GM19438 (cell line): ENCODE results near the gene IPO9.
"Not testable (repeated sequence)": the region's sequence is repeated elsewhere in the genome, so short reads cannot be mapped to it uniquely, and the experiment has no call there.

Experiments
- ATAC-seq: cut with Tn5 transposase; IDR thresholded peaks from one replicate; pipeline ENCODE4 v1.9.1; 2021; ENCODE audit warnings: low read depth; ENCODE audit not compliant: unreplicated experiment

Gene IPO9

DNA sequence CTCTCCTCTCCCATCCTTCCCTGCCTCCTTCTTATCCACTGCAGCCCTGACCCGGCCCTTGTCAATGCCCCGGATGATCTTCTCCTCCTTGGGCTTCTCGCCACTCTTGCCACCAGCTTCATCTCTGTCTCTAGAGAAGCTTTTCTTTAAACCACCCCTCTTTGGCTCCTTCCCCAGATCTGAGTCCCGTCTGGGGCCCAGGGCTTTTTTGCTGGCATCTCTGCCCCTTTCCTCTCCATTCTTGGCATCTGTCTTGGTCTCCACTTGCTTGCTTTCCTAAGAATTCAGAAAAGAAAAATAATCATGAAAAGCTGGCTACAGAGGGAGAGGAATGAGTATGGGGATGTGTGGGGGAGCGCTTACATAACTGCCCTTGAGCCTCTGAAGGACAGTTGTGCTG lies 71.5 kb downstream of the IPO9 start:
- ATAC-seq: no peak

DNA sequence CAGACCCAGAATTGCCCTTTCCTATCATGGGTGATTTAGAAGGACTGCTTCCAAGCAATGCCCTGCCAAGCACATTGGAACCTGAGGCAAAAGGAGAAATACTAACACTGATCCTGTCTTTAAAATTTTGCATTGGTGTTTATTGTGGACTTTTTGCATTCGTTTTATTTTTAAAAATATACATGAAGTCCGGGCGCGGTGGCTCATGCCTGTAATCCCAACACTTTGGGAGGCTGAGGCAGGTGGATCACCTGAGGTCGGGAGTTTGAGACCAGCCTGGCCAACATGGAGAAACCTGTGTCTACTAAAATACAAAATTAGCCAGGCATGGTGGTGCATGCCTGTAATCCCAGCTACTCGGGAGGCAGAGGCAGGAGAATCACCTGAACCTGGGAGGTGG lies 72.1 kb downstream of the IPO9 start:
- ATAC-seq: not testable (repeated sequence)

DNA sequence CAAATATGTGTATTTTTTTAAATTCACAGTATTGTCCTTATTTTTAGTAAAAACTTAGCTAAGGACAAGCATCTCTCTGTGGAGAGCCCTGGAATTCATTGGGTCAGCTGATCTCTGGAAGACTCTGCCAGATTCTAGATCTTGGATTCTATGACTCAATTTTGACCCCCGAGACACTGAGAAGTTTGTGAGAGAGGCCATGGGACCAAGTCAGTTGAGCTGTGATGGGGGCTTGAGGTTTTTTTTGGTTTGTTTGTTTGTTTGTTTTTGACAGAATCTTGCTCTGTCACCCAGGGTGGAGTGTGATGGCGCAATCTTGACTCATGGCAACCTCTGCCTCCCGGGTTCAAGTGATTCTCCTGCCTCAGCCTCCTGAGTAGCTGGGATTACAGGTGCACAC lies 73.2 kb downstream of the IPO9 start:
- no peak for ATAC-seq

DNA sequence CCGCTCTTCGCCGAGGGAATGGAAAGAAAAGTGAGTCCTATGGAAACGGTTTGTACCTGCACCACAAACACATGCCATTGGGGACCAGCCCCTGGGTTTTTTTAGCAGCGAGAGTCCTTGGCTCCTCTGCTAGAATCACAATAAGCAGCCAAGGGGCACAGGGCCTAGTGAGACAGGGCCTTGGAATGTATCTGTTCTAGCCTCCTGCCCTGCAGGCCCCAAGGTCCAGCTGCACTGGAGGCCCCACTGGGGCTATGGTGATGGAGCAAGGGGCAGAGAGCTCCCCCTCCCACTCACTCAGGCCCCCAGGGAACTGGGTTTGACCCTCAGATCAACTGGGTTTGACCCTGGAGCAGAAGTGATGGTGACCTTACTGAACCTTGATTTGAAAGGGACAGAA lies 74.2 kb downstream of the IPO9 start:
- no peak for ATAC-seq

DNA sequence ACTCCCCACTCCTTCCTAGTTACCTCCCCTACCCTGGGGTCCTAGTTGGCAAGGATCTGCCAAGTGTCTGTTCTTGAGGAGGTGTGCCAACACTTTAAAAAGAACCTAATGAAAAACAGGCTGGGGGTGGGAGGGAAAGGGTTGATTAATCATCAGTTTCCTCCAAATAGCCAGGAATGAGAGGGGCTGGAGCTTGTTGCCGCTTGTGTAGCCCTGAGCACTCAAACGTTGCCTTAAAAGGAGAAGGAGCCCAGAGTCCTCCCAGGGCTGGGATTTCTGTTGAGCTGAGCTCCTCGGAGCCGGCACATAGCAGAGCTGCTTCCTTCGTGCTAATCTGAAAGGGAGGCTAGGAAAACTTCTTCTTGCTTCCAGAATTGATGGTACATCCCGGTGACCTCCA lies 75.6 kb downstream of the IPO9 start:
- no peak for ATAC-seq

DNA sequence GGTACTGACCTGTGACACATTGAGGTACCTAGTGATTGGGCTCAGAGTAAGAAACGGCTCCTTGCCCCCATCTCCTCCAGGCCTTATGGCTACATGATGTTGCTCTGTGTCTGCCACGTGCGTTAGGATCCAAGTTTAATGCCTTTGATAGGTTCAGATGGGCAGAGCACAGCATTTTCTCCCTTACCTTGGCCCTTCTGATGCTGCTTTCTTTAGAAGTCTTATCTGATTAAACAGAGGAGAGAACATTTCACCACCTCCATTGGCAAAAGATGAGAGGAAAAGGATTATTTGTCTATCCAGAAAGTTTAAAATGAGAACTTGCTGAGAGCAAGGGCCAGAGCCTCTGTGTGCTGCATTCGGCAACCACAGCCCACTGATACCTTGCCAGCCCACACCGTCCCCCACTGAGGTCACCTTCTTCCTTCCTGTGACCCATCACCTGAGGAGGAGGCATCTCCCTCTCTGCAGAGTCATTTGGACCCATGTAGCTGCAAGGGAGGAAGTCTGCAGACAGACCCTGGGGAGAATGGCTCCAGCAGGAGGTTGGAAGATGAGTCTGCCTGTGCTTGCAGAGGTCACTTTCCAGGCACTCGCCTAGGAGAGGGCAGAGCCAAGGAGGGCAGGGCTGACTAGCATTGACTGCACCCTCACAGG lies 76.4 kb downstream of the IPO9 start:
- ATAC-seq: no peak

DNA sequence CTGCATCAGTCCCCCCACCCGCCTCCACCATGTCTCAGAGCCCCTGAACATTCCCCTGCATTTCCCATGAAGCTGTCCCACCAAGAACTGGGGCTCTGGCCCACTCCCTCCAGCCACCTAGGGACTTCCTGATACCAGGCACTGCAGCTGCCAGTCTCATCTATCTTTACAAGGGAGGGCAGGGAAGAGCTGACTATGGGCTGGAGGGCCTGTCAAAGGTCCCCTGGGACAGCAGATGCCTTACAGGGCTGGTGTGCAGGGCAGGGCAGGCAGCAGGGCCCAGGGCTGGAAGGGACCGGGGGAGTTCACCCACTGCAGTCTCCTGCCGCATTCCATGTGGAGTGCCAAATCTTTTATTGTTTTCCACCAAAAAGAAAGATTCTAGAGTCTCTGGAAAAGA lies 77.4 kb downstream of the IPO9 start:
- no peak for ATAC-seq

DNA sequence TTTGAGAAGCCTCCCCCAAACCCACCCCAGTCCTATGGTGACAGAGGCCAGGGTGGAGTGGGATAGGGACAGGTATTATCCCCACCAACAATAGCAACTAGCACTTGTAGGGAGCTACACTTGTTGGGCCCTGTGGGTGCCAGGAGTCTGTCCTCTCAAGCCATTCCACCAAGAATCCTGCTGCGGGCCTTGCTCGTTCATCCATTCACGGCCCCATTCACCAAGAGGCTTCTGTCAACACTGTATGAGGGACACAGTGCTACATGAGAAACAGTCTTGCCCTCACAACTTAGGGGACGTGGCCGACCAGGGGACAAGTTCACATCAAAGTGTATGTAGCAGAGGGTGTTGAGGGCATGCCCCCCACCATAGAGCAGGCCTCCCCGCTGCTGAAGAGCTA lies 78.7 kb downstream of the IPO9 start:
- ATAC-seq: no peak

DNA sequence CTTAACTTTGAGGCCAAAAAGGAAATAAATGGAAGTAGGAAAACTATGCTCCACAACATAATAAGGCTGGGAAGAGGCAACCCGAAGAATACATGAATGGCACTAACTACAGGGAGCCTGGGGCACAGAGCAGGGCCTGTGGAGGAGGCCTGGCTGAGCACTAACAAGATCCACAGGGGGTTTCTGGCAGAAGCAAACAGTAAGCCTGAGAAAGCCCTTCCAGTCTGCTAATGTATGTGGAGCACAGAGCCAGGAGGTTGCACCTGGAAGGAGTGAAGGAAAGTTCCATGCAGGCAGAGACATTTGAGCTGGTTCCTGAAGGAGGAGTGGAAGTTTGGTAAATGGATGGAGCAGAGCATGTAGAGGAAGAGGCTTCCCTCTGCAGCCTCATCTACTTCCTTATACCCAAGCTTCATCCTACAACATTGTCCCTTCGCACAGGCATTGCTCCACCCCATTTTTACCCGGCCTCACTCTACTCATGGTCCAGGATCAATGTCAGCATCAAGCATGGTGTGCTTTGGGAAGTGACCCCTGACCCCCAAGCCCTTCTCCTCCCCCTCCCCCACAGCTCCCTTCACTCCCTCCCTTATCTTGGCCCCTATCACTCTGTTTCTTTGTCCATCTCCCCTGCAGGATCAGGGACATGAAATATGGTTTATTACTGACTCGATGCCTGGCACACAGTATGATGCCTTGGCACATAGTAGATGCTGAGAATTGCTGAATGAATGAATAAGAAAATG lies 83.0 kb downstream of the IPO9 start:
- no peak for ATAC-seq

DNA sequence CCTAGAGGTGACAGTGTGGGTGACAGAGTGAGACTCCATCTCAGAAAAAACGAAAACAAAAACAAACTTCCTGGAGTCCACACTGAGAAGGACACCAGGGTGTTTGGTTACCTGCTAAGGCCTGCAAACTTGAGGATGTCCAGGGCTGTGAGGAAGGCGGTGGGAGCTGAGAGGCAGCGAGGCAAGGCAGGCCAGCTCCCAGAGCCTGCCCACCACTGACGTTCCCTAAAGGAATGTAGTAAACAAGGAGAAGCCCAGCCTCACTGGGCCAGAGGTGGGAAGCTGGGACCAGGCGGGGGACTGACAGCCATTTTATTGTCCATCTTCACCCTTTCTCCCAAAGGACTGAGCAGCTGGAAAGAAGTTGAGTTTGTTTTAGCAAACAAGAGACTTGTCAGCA lies 83.9 kb downstream of the IPO9 start:
- no peak for ATAC-seq

DNA sequence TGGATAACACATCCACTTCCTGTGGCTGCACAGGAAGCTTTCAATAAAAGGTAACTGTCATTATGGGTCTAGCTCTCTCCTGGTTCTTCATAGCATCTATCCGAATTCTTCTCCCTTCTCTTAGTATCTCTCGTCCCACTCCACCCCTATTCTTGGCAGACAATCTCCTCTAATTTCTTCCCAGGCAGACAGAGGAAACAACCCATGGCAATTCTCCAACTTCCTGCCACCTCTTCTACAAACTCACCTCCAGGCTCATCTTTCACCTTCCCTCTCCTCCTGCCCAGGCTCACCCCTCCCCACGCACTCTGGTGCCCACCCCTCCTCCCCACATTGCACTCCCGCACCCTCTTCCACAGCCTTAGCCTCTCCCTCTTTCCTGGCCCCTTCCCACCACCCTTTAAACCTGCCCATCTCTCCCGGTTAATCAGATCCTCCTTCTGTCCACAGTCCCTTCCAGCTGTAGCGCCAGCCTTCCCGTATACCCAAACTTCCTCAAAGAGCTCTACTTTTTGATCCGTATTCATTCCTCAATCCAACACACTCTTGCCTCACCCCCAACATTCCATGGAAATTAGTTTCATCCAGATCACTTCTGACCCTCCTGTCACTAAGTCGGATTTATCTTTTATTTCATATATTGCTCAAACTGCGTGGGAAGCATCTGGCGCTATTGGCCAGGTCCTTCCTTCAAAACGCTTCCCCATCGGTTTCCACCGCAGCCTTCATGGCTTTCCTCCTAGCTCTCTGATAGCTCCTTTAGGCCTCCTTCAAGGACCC lies 85.7 kb downstream of the IPO9 start:
- ATAC-seq: no peak

DNA sequence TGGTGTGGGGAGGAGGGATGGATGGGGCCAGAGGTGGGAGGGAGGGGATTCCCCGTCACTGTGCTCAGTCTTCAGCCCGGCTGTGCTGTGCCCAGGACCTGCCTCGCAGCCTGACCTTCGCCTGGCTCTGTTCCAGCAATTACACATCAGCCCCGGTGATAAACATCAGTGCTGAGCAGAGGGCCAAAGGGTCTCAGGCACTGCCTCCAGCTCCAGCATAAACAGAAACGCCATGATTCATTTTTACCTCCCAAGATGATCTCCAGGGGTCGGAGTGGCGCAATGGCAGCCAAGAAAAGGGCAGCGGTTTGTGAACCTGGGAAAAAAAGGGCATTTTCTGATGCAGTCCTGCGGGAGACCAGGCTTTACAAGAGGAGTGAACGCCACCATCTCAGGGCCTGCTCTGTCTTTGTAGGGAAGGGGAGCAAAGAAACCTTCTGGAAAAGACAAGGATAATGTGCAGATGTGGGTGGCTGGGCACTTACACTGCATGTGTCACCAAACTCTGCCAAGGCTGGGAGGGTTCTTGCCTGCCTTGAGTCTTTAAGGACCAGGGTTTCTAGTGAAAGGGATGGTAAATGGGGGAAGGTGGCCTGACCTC lies 87.8 kb downstream of the IPO9 start:
- ATAC-seq: no peak

DNA sequence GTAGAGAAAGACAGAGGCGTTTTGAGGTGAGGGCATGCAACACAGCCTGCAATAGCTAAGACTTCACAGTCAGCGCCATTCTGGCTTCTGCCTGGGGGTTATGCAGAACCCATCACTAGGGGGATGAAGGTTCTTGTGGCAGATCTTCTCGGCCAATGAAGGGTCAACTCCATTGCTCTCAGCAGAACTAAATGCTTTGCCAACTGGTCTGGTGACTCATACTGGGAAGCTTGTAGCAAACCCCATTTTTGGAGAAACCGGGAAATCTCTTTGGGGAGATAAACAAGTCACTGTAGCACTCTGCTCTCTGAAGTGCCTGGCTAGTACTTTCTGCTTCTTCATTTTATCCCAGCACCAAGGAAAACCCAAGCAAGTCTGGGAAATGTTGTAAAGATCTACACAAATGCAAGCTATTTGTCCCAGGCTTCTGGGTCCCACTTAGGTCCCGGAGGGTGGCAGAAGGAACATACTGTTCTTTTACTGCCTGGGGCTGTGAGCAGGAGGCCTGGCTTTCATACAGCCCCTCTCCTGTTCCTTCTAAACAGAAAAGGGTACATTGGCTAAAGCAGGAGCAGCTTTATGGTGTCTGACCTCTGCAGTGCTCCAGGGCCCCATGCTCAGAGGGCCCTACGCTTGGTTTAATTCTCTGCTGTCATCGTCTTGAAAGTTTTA lies 88.5 kb downstream of the IPO9 start:
- ATAC-seq: no peak

DNA sequence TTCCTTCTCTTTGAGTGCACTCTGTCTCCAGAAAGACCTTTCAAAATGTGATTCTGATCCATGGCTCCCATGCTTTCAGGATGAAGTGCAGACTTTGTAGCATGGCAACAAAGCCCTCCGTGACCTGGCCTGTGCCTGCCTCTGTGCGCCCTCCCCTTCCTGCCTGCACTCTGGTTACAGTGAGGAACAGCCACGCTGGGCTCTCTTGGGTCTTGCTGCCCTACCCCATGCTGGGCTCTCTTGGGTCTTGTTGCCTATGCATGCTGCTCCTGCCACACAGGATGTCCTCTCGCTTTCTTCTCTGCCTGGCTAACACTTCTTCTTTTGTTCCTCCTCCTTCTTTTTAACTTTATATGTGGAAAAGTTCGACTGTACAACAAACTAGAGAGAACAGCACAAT lies 89.4 kb downstream of the IPO9 start:
- ATAC-seq: no peak

DNA sequence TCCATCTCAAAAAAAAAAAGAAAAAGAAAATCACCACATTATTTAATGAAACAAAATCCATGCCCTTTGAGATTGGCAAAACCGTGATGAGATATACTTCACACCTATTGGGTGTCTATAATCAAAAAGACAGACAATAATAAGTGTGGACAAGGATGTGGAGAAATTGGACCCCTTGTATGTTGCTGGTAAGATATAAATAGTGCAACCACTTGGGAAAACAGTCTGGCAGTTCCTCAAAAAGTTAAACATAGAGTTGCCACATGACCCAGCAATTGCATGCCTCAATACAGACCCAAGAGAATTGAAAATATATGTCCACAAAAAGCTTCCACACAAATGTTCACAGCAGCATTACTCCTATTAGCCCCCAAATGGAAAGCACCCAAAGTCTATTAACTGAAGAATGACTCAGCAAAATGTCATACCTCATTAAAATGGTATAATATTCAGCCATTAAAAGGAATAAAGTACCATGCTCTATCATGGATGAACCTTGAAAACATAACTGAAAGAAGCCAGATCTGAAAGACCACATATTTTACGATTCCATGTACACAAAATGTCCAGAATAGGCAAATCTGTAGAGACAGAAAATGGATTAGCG lies 93.1 kb downstream of the IPO9 start:
- no peak for ATAC-seq

DNA sequence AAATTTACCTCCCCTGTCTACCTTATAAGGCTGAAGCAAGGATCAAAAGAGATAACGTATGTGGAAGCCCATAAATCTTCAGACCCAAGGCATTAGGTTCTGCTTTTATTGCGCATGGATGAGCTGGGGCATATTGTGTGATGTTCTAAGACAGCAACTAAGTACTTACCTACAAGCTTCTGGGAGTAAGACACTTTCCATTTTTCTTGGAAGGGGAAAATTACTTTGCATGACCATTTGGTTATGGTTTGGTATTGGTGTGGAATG lies 96.3 kb downstream of the IPO9 start:
- no peak for ATAC-seq

DNA sequence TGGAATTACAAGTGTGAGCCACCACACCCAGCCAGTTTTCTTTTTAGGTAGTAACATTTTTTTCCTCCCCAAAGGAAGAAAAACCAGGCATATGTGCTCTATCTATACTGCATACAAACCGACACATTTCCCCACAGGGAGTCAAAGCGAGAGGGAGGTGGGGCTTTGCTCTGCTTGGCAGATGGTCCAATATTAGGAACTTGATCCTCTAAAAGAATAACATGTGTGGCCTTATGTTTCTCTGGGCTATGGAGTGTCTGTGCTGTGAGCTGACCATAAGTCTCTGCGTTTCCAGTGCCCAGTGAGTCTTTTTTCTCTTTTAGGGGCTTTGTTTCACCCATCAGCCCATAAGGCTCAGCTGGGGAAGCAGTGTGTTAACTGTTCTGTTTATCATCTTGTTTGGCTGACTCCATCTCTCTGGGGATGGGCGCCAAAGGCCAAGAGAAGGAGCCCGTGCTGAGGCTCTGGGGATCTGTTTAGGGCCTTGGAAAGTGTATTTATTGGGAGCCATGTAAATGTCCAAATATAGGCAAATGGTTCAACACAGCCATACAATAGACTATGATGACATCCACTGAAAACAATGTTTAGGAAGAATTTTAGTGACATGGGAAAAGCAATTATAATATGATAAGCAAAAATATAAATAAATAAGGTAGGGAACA lies 97.2 kb downstream of the IPO9 start:
- ATAC-seq: no peak

DNA sequence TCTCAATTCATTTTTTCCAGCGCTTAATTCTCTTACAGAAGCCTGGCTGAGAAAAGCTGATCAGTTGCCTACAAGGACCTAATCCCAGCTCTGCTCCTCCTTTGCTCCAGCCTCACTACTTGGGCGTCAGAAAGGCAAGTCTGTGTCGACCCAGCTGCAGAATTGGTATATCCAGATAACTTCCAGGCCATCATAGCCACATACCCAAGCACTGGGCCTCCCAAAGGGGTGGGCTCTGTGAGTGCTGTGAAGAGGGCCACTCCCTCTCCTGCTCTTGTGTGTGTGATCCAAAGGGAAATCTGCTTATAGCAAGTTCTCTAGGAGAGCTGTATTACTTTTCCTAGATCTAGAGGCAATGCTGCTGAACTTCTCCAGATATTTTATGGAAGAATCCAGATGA lies 99.3 kb downstream of the IPO9 start:
- ATAC-seq: no peak

DNA sequence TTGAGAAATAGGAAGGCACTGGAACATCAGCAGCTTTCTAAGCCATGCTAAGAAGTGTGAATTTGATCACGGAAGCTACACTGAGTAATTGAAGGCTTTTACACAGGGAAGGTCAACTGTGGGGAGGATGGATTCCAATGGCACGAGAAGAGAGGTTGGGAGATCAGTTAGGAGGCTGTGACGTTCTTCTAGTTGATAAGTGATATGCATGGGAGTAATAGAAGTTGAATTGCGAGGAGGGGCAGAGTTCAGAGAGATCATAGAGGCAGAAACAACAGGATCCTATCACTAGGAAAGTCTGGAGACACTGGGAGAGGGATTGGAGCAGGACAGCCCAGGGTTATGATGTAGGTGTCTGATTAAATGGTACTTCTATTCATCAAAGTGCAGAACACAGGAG lies 101.2 kb downstream of the IPO9 start:
- ATAC-seq: no peak

DNA sequence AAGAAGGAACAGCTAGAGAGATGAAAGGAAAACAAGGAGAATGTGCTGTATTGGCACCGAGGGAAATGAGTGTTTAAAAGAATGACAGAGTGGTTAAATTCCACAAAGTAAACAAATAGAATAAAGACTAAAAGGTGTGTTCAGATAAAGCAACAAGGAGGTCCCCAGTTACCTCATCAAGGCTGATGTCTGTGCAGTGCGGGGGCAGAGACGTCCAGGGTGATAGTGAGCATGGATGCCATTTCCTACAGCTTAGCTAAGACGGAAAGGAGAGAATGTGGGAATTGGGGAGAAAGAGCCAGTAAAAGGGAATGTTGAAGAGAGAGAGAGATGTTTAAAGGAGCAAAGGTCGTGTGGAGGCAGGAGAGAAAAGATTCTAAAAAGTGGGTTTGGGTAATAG lies 101.8 kb downstream of the IPO9 start:
- no peak for ATAC-seq
